Sigmoid colon (tissue), 7 donors: ENCODE measurements around the gene KLF7. TPM values are rescaled to one million over a fixed set of nuclear protein-coding genes. Genes with fewer than 3 reads are reported as not detected.

Experiments
- DNase-seq: peaks from one replicate; pipeline ENCODE4 v3.0.0-alpha.2; 2019
- H3K27ac ChIP-seq, 4 donors: fragments of 200-600 bp; sonication (generic); one replicate each; pipeline ENCODE4 v1.5.1; 2016 to 2019; ENCODE audit warnings: mild to moderate bottlenecking in 1 of 4
- H3K27me3 ChIP-seq, 3 donors: fragments of 200-600 bp; sonication (generic); one replicate each; pipeline ENCODE4 v1.5.1; 2019; ENCODE audit warnings: mild to moderate bottlenecking in 1 of 3
- H3K36me3 ChIP-seq, 4 donors: fragments of 200-600 bp; sonication (generic); one replicate each; pipeline ENCODE4 v1.5.1; 2016 to 2019
- H3K4me1 ChIP-seq, 4 donors: fragments of 200-600 bp; sonication (generic); one replicate each; pipeline ENCODE4 v1.5.1; 2017 to 2019
- H3K4me3 ChIP-seq, 4 donors: fragments of 200-600 bp; sonication (generic); one replicate each; pipeline ENCODE4 v1.5.1; 2017 to 2019; ENCODE audit warnings: mild to moderate bottlenecking in 2 of 4, moderate library complexity in 1 of 4
- H3K9me3 ChIP-seq, 4 donors: fragments of 200-600 bp in 3 of 4; sonication (generic) in 3 of 4; one replicate each; pipeline versions ENCODE4 v1.5.1 to v1.6.1; 2013 to 2019
- EP300 ChIP-seq, 4 donors: sonication (generic); formaldehyde crosslinking; IDR thresholded peaks; one replicate each; pipeline ENCODE4 v1.6.1; 2017; ENCODE audit warnings: antibody characterized with exemption in 4 of 4
- POLR2A ChIP-seq, 2 donors: fragments of 450-650 bp; IDR thresholded peaks; one replicate each; pipeline ENCODE4 v1.6.1; 2016; ENCODE audit warnings: antibody characterized with exemption in 2 of 2, mild to moderate bottlenecking in 2 of 2, moderate library complexity in 2 of 2
- POLR2AphosphoS5 ChIP-seq, 4 donors: sonication (generic); formaldehyde crosslinking; IDR thresholded peaks; one replicate each; pipeline ENCODE4 v1.6.1; 2017; ENCODE audit warnings: antibody characterized with exemption in 4 of 4
- WGBS, 2 donors: extraction: QIAGEN DNeasy Blood & Tissue Kit; methylation state at CpG; one replicate each; pipeline ENCODE4 v1.1.7; 2013; 5-methylcytosine and 5-hydroxymethylcytosine counted together
- intact Hi-C: fragments of 100-400 bp; cut with DNase I; formaldehyde crosslinking; loops from one replicate; pipeline ENCODE4 v1.15.1; 2023
- polyA plus RNA-seq, 3 donors: library from polyadenylated mRNA; stranded (reverse); fragments of 200-250 nt; gene quantifications; one replicate each; pipeline ENCODE4 v1.2.3, GENCODE V29; 2013
- total RNA-seq, 4 donors: library from RNA; depleted of rRNA; stranded (reverse); fragments of >200 nt; gene quantifications; one replicate each; pipeline ENCODE4 v1.1.0, GENCODE V29; 2016
- TF ChIP-seq, protein P1 (sequence below), 4 experiments: fragments of 450-650 bp in 3 of 4; fragments of 200-600 bp in 1 of 4; IDR thresholded peaks; one replicate each; pipeline ENCODE4 v1.5.1; 2016 to 2019; ENCODE audit warnings: antibody characterized with exemption in 4 of 4, mild to moderate bottlenecking in 3 of 4, moderate library complexity in 2 of 4
- donor health status: healthy with polysubstance abuse.
- donor health status: Bipolar disorder and iron deficiency.
- donor health status: healthy.

The KLF7 gene
- total and polyA plus RNA-seq, 7 donors: 0.60 to 52.1 (median 21.2) TPM

DNA sequence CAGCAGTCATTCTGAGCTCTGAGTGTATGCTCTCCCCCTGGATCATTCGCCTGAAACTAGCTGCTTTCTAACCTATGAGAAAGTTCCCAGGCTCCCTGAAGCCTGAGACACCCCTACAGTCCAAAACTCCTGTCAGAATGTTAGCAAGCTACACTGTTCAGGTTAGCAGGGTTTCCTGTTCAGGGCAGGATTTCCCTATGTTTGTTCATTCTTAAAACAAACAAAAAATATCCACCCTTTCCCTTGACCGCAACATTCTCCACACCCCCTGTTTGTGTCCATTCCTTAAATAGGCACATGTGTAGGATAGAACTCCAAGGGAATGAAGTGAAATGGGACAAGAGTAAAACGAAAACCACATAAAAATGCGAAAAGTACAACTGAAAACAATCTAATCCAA, 83.1 kb downstream of the KLF7 start:
- intact Hi-C loops: loop anchor here (10.0 kb wide), 1 partner anchor 142 kb away; no protein-coding TSS in a partner anchor
- Histone ChIP-seq H3K4me3 (no peak overlapping the region), H3K9me3 (no peaks in the 10 kb centered on the region), H3K4me1 (peaks cover 0 to 31% (median 21%) of the 10 kb centered on the region in 4 donors), H3K36me3 (peaks cover 10 to 80% (median 34%) of the 10 kb centered on the region in 4 donors), H3K27ac (peak overlapping the region in 1 of 4 donors; percentile 56), H3K27me3 (no peaks in the 10 kb centered on the region)
- 80 to 85% methylated on average over 4 of the region's 4 CpGs for WGBS, 2 donors
- TF ChIP-seq POLR2A (IDR thresholded peaks at IDR 0.05): no peak
- TF ChIP-seq, protein P1, sequence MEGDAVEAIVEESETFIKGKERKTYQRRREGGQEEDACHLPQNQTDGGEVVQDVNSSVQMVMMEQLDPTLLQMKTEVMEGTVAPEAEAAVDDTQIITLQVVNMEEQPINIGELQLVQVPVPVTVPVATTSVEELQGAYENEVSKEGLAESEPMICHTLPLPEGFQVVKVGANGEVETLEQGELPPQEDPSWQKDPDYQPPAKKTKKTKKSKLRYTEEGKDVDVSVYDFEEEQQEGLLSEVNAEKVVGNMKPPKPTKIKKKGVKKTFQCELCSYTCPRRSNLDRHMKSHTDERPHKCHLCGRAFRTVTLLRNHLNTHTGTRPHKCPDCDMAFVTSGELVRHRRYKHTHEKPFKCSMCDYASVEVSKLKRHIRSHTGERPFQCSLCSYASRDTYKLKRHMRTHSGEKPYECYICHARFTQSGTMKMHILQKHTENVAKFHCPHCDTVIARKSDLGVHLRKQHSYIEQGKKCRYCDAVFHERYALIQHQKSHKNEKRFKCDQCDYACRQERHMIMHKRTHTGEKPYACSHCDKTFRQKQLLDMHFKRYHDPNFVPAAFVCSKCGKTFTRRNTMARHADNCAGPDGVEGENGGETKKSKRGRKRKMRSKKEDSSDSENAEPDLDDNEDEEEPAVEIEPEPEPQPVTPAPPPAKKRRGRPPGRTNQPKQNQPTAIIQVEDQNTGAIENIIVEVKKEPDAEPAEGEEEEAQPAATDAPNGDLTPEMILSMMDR (IDR thresholded peaks at IDR 0.05): no peak
- no peak for TF ChIP-seq POLR2AphosphoS5 (IDR thresholded peaks at IDR 0.05)
- TF ChIP-seq EP300 (IDR thresholded peaks at IDR 0.05): no peak
- no peak for DNase-seq

DNA sequence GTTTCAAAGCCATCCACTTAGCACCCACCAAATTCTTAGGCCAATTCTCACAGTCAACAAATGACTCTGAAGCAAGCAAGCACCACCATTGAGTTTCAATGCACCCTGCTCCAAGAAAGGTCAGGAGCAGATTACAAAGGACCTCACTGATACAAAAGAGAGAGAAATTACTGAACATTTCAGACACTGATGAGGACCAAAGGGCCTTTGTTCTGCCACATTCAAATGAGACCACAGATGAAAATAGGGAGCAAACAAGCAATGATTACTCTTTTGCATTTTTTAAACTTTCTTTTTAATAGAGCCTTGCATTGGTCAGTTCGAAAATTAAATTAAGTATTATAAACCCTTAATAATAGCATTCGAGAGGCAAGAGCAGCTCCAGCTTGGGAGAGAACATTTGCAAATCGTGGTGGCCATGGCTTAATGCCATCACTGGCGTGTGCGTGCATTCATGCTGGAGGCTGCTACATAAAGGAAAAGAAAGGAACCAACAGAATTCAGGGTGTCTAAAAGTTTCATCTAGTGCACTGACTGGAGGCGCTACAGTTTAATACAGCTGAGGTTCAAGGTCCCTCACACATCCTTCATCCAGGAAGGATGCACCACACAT, 87.5 kb downstream of the KLF7 start:
- H3K9me3 ChIP-seq: no peaks in the 10 kb centered on the region

DNA sequence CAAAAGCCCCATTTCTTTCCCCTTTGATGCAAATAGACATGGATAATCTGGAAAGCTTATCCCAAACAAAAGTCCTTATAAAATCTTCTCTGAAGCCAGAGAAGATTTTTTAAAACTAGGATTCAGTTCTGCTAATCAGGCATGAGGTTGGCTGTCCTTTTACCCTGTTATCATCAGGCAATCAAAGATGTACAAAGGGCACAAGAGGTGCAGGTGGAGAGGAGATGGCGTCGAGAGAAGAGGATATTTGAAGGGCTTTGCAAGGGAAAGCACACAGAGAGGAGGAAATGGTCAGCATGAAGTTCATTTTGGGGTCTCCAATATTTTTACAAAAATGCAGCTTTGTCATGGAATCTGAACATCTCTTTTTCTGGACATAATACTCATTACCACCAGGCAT, 88.5 kb downstream of the KLF7 start:
- 70 to 85% methylated on average over 2 of the region's 2 CpGs for WGBS, 2 donors
- TF ChIP-seq POLR2AphosphoS5 (IDR thresholded peaks at IDR 0.05): no peak
- TF ChIP-seq EP300 (IDR thresholded peaks at IDR 0.05): no peak
- TF ChIP-seq, protein P1 (IDR thresholded peaks at IDR 0.05): no peak
- no peak for TF ChIP-seq POLR2A (IDR thresholded peaks at IDR 0.05)
- H3K4me3 ChIP-seq: no peak overlapping the region
- no peak for DNase-seq
- H3K27me3 ChIP-seq: no peaks in the 10 kb centered on the region
- peaks cover 10 to 49% (median 26%) of the 10 kb centered on the region in 4 donors for H3K36me3 ChIP-seq
- no peak overlapping the region for H3K27ac ChIP-seq
- no peaks in the 10 kb centered on the region for H3K9me3 ChIP-seq
- intact Hi-C loops: no loop called here
- H3K4me1 ChIP-seq: peaks cover 0 to 20% (median 12%) of the 10 kb centered on the region in 4 donors

More for the DNA sequence above, 87.5 kb downstream of the KLF7 start:
- no peak for DNase-seq
- TF ChIP-seq, protein P1 (IDR thresholded peaks at IDR 0.05): no peak
- TF ChIP-seq POLR2AphosphoS5 (IDR thresholded peaks at IDR 0.05): no peak
- TF ChIP-seq EP300 (IDR thresholded peaks at IDR 0.05): no peak
- no peak for TF ChIP-seq POLR2A (IDR thresholded peaks at IDR 0.05)
- intact Hi-C loops: no loop called here
- H3K36me3 ChIP-seq: peaks cover 10 to 57% (median 29%) of the 10 kb centered on the region in 4 donors
- H3K27ac ChIP-seq: no peak overlapping the region
- H3K4me3 ChIP-seq: no peak overlapping the region
- 92 to 94% methylated on average over 6 of the region's 6 CpGs for WGBS, 2 donors
- no peaks in the 10 kb centered on the region for H3K27me3 ChIP-seq
- H3K4me1 ChIP-seq: peaks cover 0 to 16% (median 12%) of the 10 kb centered on the region in 4 donors

DNA sequence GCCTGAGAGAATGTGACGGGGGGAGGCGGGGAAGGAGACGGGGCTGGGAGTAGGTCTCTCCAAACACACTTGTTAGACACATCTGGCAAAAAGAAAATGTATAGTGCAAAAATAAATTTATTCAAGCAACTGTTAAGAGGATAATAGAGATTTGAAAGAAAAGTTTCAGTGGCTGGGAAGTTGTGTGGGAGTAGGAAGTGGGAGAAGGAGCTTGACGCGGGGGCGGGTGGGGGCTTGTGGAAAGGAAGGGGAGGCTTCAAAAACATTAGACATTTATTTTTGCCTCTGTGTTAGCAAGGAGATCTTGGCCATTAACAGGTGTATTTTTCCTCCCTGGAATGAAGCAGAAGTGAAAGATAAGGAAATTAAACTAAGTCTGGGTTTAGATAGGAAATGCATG, 90.3 kb downstream of the KLF7 start:
- Histone ChIP-seq H3K27me3 (no peaks in the 10 kb centered on the region), H3K4me3 (no peak overlapping the region), H3K4me1 (peaks cover 0 to 20% (median 12%) of the 10 kb centered on the region in 4 donors), H3K9me3 (no peaks in the 10 kb centered on the region), H3K36me3 (peaks cover under 1 to 30% (median 14%) of the 10 kb centered on the region in 4 donors), H3K27ac (peak overlapping the region in 1 of 4 donors; percentile 3)
- 91 to 94% methylated on average over 6 of the region's 6 CpGs for WGBS, 2 donors
- DNase-seq: no peak
- intact Hi-C loops: no loop called here
- TF ChIP-seq, protein P1 (IDR thresholded peaks at IDR 0.05): no peak
- no peak for TF ChIP-seq POLR2A (IDR thresholded peaks at IDR 0.05)
- TF ChIP-seq POLR2AphosphoS5 (IDR thresholded peaks at IDR 0.05): no peak
- no peak for TF ChIP-seq EP300 (IDR thresholded peaks at IDR 0.05)
